Measurements from ENCODE around the gene UNG. TPM values are rescaled to one million over a fixed set of nuclear protein-coding genes. Genes with fewer than 3 reads are reported as not detected.

Gene UNG
- polyA plus RNA-seq, 1 of the 3 experiments (the other 2 are of a cell fraction), result 33.2 TPM

GRCh38 chr12:109057376-109057775, 40.0 kb upstream of the UNG start:
- H3K79me2 ChIP-seq (ENCODE audit: insufficient read depth), result peaks cover 21% of the 10 kb centered on the region; the same call in 1 of the 2 replicates
- no peaks in the 10 kb centered on the region for H3K9me3 ChIP-seq
- no peak overlapping the region for H3K27ac ChIP-seq (ENCODE audit: low read depth in 2 of 2, low read length in 1 of 2)
- H3K9me2 ChIP-seq, result no peaks in the 10 kb centered on the region
- TF ChIP-seq MXI1 (IDR thresholded peaks at IDR 0.05; ENCODE audit: low read depth, low read length) (no peak), MAX (IDR thresholded peaks at IDR 0.05; ENCODE audit: low read depth) (no peak), RAD21 (IDR thresholded peaks at IDR 0.05; ENCODE audit: low read length) (no peak), SIN3A (IDR thresholded peaks at IDR 0.05; ENCODE audit: borderline replicate concordance, low read depth, low read length) (no peak), SMC3 (IDR thresholded peaks at IDR 0.05; ENCODE audit: low read depth, low read length) (no peak), REST (IDR thresholded peaks at IDR 0.05; ENCODE audit: low read depth, low read length) (no peak), USF2 (IDR thresholded peaks at IDR 0.05; ENCODE audit: borderline replicate concordance, low read depth, low read length) (no peak)
- H3K4me3 ChIP-seq (ENCODE audit: low read depth in 2 of 2, low read length in 1 of 2), result no peak overlapping the region
- H3K4me2 ChIP-seq, result no peak overlapping the region
- no peaks in the 10 kb centered on the region for H4K20me1 ChIP-seq (ENCODE audit: insufficient read depth)
- H3K4me1 ChIP-seq (ENCODE audit: control insufficient read depth in 1 of 2, insufficient read depth in 2 of 2, low read depth in 1 of 2, low read length in 1 of 2), result peaks cover 4 to 6% of the 10 kb centered on the region in 2 experiments; a peak in 1 of 4 replicates
- no peak for DNase-seq
- H2AFZ ChIP-seq (ENCODE audit: low read depth), result no peak overlapping the region
- ChIA-PET CTCF (interaction anchor here (0.6 to 1.0 kb wide), 2 partner anchors 250 to 337 kb away, joined by 3 read pairs; no protein-coding TSS in a partner anchor), POLR2A (no interaction called here)
- 100% methylated on average over 1 of the region's 1 CpG for WGBS (ENCODE audit: low lambda C conversion rate)
- no peaks in the 10 kb centered on the region for H3K27me3 ChIP-seq (ENCODE audit: insufficient read depth)
- no peak overlapping the region for H3K9ac ChIP-seq
- no peaks in the 10 kb centered on the region for H3F3A ChIP-seq (replicated peaks; ENCODE audit: insufficient read depth)
- peaks cover 4 to 15% of the 10 kb centered on the region in 2 experiments for H3K36me3 ChIP-seq (replicated peaks in 1 of 2; ENCODE audit: control insufficient read depth in 1 of 2, insufficient read depth in 2 of 2, low read length in 1 of 2)

- Histone ChIP-seq H2AFZ (ENCODE audit: low read depth) (no peak overlapping the region), H4K20me1 (ENCODE audit: insufficient read depth) (no peaks in the 10 kb centered on the region), H3F3A (replicated peaks; ENCODE audit: insufficient read depth) (no peaks in the 10 kb centered on the region), H3K9me3 (no peaks in the 10 kb centered on the region), H3K9me2 (no peaks in the 10 kb centered on the region), H3K4me3 (ENCODE audit: low read depth in 2 of 2, low read length in 1 of 2) (no peak overlapping the region), H3K9ac (no peak overlapping the region), H3K4me2 (no peak overlapping the region), H3K27ac (ENCODE audit: low read depth in 2 of 2, low read length in 1 of 2) (no peak overlapping the region), H3K4me1 (ENCODE audit: control insufficient read depth in 1 of 2, insufficient read depth in 2 of 2, low read depth in 1 of 2, low read length in 1 of 2) (peaks cover 0 to under 1% of the 10 kb centered on the region in 2 experiments; a peak in 1 of 4 replicates), H3K27me3 (ENCODE audit: insufficient read depth) (no peaks in the 10 kb centered on the region), H3K79me2 (ENCODE audit: insufficient read depth) (peaks cover 10% of the 10 kb centered on the region; the same call in 1 of the 2 replicates), H3K36me3 (replicated peaks in 1 of 2; ENCODE audit: control insufficient read depth in 1 of 2, insufficient read depth in 2 of 2, low read length in 1 of 2) (peaks cover 4 to 26% of the 10 kb centered on the region in 2 experiments)
- 89% methylated on average over 6 of the region's 6 CpGs for WGBS (ENCODE audit: low lambda C conversion rate)
- no peak for DNase-seq
- CTCF ChIA-PET, result no interaction called here
- POLR2A ChIA-PET, result no interaction called here
- TF ChIP-seq TEAD4 (IDR thresholded peaks at IDR 0.05; ENCODE audit: borderline replicate concordance, insufficient read depth) (no peak), RXRA (IDR thresholded peaks at IDR 0.05; ENCODE audit: borderline replicate concordance, low read depth) (no peak), RCOR1 (IDR thresholded peaks at IDR 0.05; ENCODE audit: low read length) (no peak), POLR2AphosphoS5 (IDR thresholded peaks at IDR 0.05; ENCODE audit: low read depth, low read length) (no peak), FOSL2 (IDR thresholded peaks at IDR 0.05; ENCODE audit: borderline replicate concordance, low read depth) (no peak), EZH2phosphoT487 (IDR thresholded peaks at IDR 0.05; ENCODE audit: borderline replicate concordance, low read depth) (no peak), NRF1 (IDR thresholded peaks at IDR 0.05; ENCODE audit: low read depth, low read length) (no peak), RAD21 (IDR thresholded peaks at IDR 0.05; ENCODE audit: low read length) (no peak), REST (IDR thresholded peaks at IDR 0.05; ENCODE audit: low read depth, low read length) (no peak), JUND (IDR thresholded peaks at IDR 0.05) (no peak), MAX (IDR thresholded peaks at IDR 0.05; ENCODE audit: low read depth) (no peak), FOXJ3 (CRISPR knock-in tag; IDR thresholded peaks at IDR 0.05) (no peak), MXI1 (IDR thresholded peaks at IDR 0.05; ENCODE audit: low read depth, low read length) (no peak), PBX3 (IDR thresholded peaks at IDR 0.05) (no peak)
These were observed 38.6 kb upstream of the UNG start for GRCh38 chr12:109058773-109059172.

Data from SK-N-SH (cell line).